Smooth muscle cell (in vitro differentiated cells): ENCODE data around the gene LEAP2. TPM values are rescaled to one million over a fixed set of nuclear protein-coding genes. Genes with fewer than 3 reads are reported as not detected.

Experiments
- DNase-seq: peaks from one replicate; lab custom pipeline; 2025; ENCODE audit not compliant: unreplicated experiment; lab: John Stamatoyannopoulos, UW
- H2AFZ ChIP-seq: fragments of 200-600 bp; sonication (generic); 2 replicates; pipeline ENCODE4 v1.6.0; 2016; ENCODE audit warnings: antibody characterized with exemption, low read depth, mild to moderate bottlenecking
- H3F3A ChIP-seq: fragments of 200-600 bp; sonication (generic); 2 replicates; pipeline ENCODE4 v1.6.0; 2017; ENCODE audit warnings: antibody characterized with exemption, low read depth
- H3K27ac ChIP-seq: fragments of 200-600 bp; sonication (generic); 2 replicates; pipeline ENCODE4 v1.5.1; 2016; ENCODE audit warnings: low read depth, mild to moderate bottlenecking
- H3K27me3 ChIP-seq: fragments of 200-600 bp; sonication (generic); 2 replicates; pipeline ENCODE4 v1.6.1; 2016; ENCODE audit warnings: low read depth, mild to moderate bottlenecking
- H3K36me3 ChIP-seq: fragments of 200-600 bp; sonication (generic); 2 replicates; pipeline ENCODE4 v1.5.1; 2016; ENCODE audit warnings: low read depth
- H3K4me1 ChIP-seq: fragments of 200-600 bp; sonication (generic); 2 replicates; pipeline ENCODE4 v1.5.1; 2016; ENCODE audit warnings: low read depth
- H3K4me2 ChIP-seq: fragments of 200-600 bp; sonication (generic); 2 replicates; pipeline ENCODE4 v1.6.0; 2016; ENCODE audit warnings: mild to moderate bottlenecking
- H3K4me3 ChIP-seq: fragments of 200-600 bp; sonication (generic); 2 replicates; pipeline ENCODE4 v1.5.1; 2016; ENCODE audit warnings: mild to moderate bottlenecking
- H3K79me2 ChIP-seq: fragments of 200-600 bp; sonication (generic); 2 replicates; pipeline ENCODE4 v1.6.0; 2016; ENCODE audit warnings: low read depth, mild to moderate bottlenecking
- H3K9ac ChIP-seq: fragments of 200-600 bp; sonication (generic); 2 replicates; pipeline ENCODE4 v1.6.0; 2016; ENCODE audit warnings: low read depth
- H3K9me3 ChIP-seq: fragments of 200-600 bp; sonication (generic); replicated peaks from 2 replicates; pipeline ENCODE4 v1.5.1; 2016; ENCODE audit warnings: low read depth
- H4K20me1 ChIP-seq: fragments of 200-600 bp; sonication (generic); 2 replicates; pipeline ENCODE4 v1.6.0; 2016; ENCODE audit warnings: low read depth
- CTCF ChIP-seq: fragments of 200-600 bp; sonication (generic); IDR thresholded peaks from 2 replicates; pipeline ENCODE4 v1.5.1; 2017; ENCODE audit warnings: borderline replicate concordance, mild to moderate bottlenecking, antibody characterized with exemption; ENCODE audit not compliant: insufficient read depth, poor library complexity, severe bottlenecking
- WGBS: methylation state at CpG from one replicate; pipeline ENCODE4 v1.1.7; 2016; ENCODE audit warnings: low lambda C conversion rate; 5-methylcytosine and 5-hydroxymethylcytosine counted together
- polyA plus RNA-seq: library from polyadenylated mRNA; unstranded; fragments of >200 nt; fragmentation: Nextera tagmentation; extraction: Ambion mirVana; gene quantifications from 2 replicates; pipeline ENCODE4 v1.2.1, GENCODE V29; 2016
- total RNA-seq: library from RNA; depleted of rRNA; stranded (reverse); fragments of >200 nt; gene quantifications from 2 replicates; pipeline ENCODE4 v1.2.3, GENCODE V29; 2014

LEAP2 gene
- total and polyA plus RNA-seq, 2 experiments from 2014 or later: 0.27 to 0.55 TPM

- 89% methylated on average over 15 of the region's 15 CpGs for WGBS
- no peaks in the 10 kb centered on the region for H3F3A ChIP-seq
- H2AFZ ChIP-seq: peak overlapping the region; percentile 72
- H4K20me1 ChIP-seq: no peaks in the 10 kb centered on the region
- no peak for DNase-seq
- no peaks in the 10 kb centered on the region for H3K79me2 ChIP-seq
- no peaks in the 10 kb centered on the region for H3K9me3 ChIP-seq
- H3K4me2 ChIP-seq: peak overlapping the region; percentile 90
- peaks cover under 1% of the 10 kb centered on the region for H3K4me1 ChIP-seq
- H3K27me3 ChIP-seq: peaks cover 2% of the 10 kb centered on the region
- H3K9ac ChIP-seq: no peak overlapping the region
- no peak overlapping the region for H3K27ac ChIP-seq
- H3K4me3 ChIP-seq: peak overlapping the region; percentile 73
- no peaks in the 10 kb centered on the region for H3K36me3 ChIP-seq
- TF ChIP-seq CTCF: no peak
These were observed 42.2 kb upstream of the LEAP2 start for GRCh38 chr5:132831095-132831860.

- no peak for TF ChIP-seq CTCF
- Histone ChIP-seq H3K79me2 (no peaks in the 10 kb centered on the region), H3K9me3 (no peaks in the 10 kb centered on the region), H3K4me2 (no peak overlapping the region), H3K27me3 (peaks cover 2% of the 10 kb centered on the region), H3K36me3 (no peaks in the 10 kb centered on the region), H4K20me1 (no peaks in the 10 kb centered on the region), H2AFZ (no peak overlapping the region), H3K4me3 (no peak overlapping the region), H3F3A (no peaks in the 10 kb centered on the region), H3K9ac (no peak overlapping the region), H3K27ac (no peak overlapping the region), H3K4me1 (no peaks in the 10 kb centered on the region)
- 91% methylated on average over 5 of the region's 5 CpGs for WGBS
- DNase-seq: no peak
These were observed 40.9 kb upstream of the LEAP2 start for GRCh38 chr5:132832612-132833011.

- Histone ChIP-seq H3K27me3 (no peaks in the 10 kb centered on the region), H3K9ac (no peak overlapping the region), H3K27ac (no peak overlapping the region), H3K79me2 (no peaks in the 10 kb centered on the region), H4K20me1 (no peaks in the 10 kb centered on the region), H3K36me3 (no peaks in the 10 kb centered on the region), H3K4me2 (no peak overlapping the region), H3F3A (no peaks in the 10 kb centered on the region), H3K4me1 (peaks cover under 1% of the 10 kb centered on the region), H2AFZ (no peak overlapping the region), H3K4me3 (no peak overlapping the region), H3K9me3 (no peaks in the 10 kb centered on the region)
- no peak for TF ChIP-seq CTCF
- 97% methylated on average over 3 of the region's 3 CpGs for WGBS
- DNase-seq: no peak
These were observed 39.4 kb upstream of the LEAP2 start for GRCh38 chr5:132834057-132834456.

DNA sequence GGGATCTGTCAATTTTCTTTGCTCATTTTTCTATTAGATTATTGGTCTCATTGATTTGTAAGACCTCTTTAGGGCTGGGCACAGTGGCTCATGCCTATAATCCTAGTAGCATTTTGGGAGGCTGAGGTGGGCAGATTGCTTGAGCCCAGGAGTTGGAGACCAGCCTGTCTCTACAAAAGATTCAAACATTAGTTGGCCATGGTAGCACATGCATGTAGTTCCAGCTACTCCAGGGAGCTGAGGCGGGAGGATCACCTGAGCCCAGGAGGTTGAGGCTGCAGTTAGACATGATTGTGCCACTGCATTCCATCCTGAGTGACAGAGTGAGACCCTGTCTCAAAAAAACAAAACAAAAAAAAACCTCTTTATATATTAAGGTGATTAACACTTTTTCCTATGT, 36.6 kb upstream of the LEAP2 start:
- TF ChIP-seq CTCF: no peak
- no peak for DNase-seq
- no peak overlapping the region for H3K4me2 ChIP-seq
- no peak overlapping the region for H3K4me3 ChIP-seq
- WGBS: 87% methylated on average over 1 of the region's 1 CpG
- peaks cover 12% of the 10 kb centered on the region for H3K4me1 ChIP-seq
- no peak overlapping the region for H2AFZ ChIP-seq
- no peaks in the 10 kb centered on the region for H3F3A ChIP-seq
- no peak overlapping the region for H3K27ac ChIP-seq
- H3K27me3 ChIP-seq: no peaks in the 10 kb centered on the region
- H3K36me3 ChIP-seq: no peaks in the 10 kb centered on the region
- H4K20me1 ChIP-seq: no peaks in the 10 kb centered on the region
- no peaks in the 10 kb centered on the region for H3K79me2 ChIP-seq
- no peak overlapping the region for H3K9ac ChIP-seq
- H3K9me3 ChIP-seq: no peaks in the 10 kb centered on the region
